Activated CD4-positive, alpha-beta T cell treated with anti-CD3 and anti-CD28 coated beads, Interleukin-2, Interleukin-4, amounts not matched to agents 100 ng/mL and 50 ng/mL, durations not matched to agents 16 hours and 8 hours (primary cell): Measurements from ENCODE around the gene RBBP5.

ENCODE experiments used
- DNase-seq: peaks from one replicate; pipeline ENCODE4 v3.0.0-alpha.2; 2020; ENCODE audit warnings: low spot score

The RBBP5 gene

GRCh38 chr1:205056956-205057568 is 64.7 kb downstream of the RBBP5 start:
- no peak for DNase-seq

- no peak for DNase-seq
These were observed 65.6 kb downstream of the RBBP5 start for GRCh38 chr1:205056188-205056611.

GRCh38 chr1:205054013-205054412 is 67.8 kb downstream of the RBBP5 start:
- DNase-seq = no peak

- no peak for DNase-seq
These were observed 68.5 kb downstream of the RBBP5 start for GRCh38 chr1:205053296-205053695.

- DNase-seq = no peak
These were observed 69.1 kb downstream of the RBBP5 start for GRCh38 chr1:205052690-205053089.

GRCh38 chr1:205049479-205049878 is 72.3 kb downstream of the RBBP5 start:
- DNase-seq = no peak

- DNase-seq = no peak
These were observed 73.4 kb downstream of the RBBP5 start for GRCh38 chr1:205048382-205048781.

- no peak for DNase-seq
These were observed 74.0 kb downstream of the RBBP5 start for GRCh38 chr1:205047764-205048231.

- no peak for DNase-seq
These were observed 74.9 kb downstream of the RBBP5 start for GRCh38 chr1:205046870-205047269.

GRCh38 chr1:205045146-205045545 is 76.6 kb downstream of the RBBP5 start:
- no peak for DNase-seq

GRCh38 chr1:205044741-205045140 is 77.0 kb downstream of the RBBP5 start:
- no peak for DNase-seq

- DNase-seq = no peak
These were observed 77.9 kb downstream of the RBBP5 start for GRCh38 chr1:205043866-205044265.

- no peak for DNase-seq
These were observed 78.6 kb downstream of the RBBP5 start, which contains the start of gene CNTN2 for GRCh38 chr1:205042911-205043806. Gene CNTN2, plus strand, starts transcription at chr1:205043212. Its CDS starts 9,974 bp downstream, at chr1:205053186.

GRCh38 chr1:205041998-205042910 is 79.5 kb downstream of the RBBP5 start:
- DNase-seq = no peak

GRCh38 chr1:205041001-205041715 is 80.6 kb downstream of the RBBP5 start:
- DNase-seq = no peak

GRCh38 chr1:205038132-205038786 is 83.5 kb downstream of the RBBP5 start:
- DNase-seq = no peak

GRCh38 chr1:205037539-205037938 is 84.2 kb downstream of the RBBP5 start:
- no peak for DNase-seq
